A549 (cell line): ENCODE results near the gene RAD51B. TPM values are rescaled to one million over a fixed set of nuclear protein-coding genes. Genes with fewer than 3 reads are reported as not detected.

Source experiments
- ATAC-seq, 2 experiments: fragments of 200-7000 bp in 1 of 2; fragments of >200 bp in 1 of 2; cut with Nextera tagmentation in 1 of 2; cut with Tn5 transposase in 1 of 2; 3 replicates each; pipeline versions ENCODE4 v1.8.0 to v1.9.1; 2018 to 2020; ENCODE audit warnings: mild to moderate bottlenecking in 1 of 2, moderate library complexity in 1 of 2
- CTCF ChIA-PET: fragments of 300-600 bp; sonication (Branson Sonifier 250); formaldehyde crosslinking; extraction: SDS; loops from one replicate; lab custom pipeline; 2021; ENCODE audit warnings: antibody characterized with exemption, inconsistent platforms; lab: Yijun Ruan, JAX
- POLR2A ChIA-PET: fragments of 350-600 bp; formaldehyde crosslinking; extraction: SDS; loops from one replicate; lab custom pipeline; 2021; ENCODE audit warnings: antibody characterized with exemption, inconsistent platforms; lab: Yijun Ruan, JAX
- DNase-seq, 2 experiments: peaks; one replicate each; pipeline versions ENCODE4 v3.0.0 to v3.0.0-alpha.2; 2011 to 2016; ENCODE audit warnings: low read depth in 1 of 2, low spot score in 1 of 2
- FAIRE-seq: peaks from 2 replicates; lab custom pipeline; 2011; peaks lifted over from hg19 to GRCh38; lab: Jason Lieb, UNC
- H3K27ac ChIP-seq, 2 experiments: fragments of >200 bp; sonication (Bioruptor Twin); formaldehyde crosslinking; 3 replicates each; pipeline ENCODE4 v1.5.1; 2016 to 2017
- H3K4me1 ChIP-seq: fragments of >200 bp; sonication (Bioruptor Twin); formaldehyde crosslinking; 3 replicates; pipeline ENCODE4 v1.6.1; 2016
- H3K4me2 ChIP-seq: fragments of >200 bp; sonication (Bioruptor Twin); formaldehyde crosslinking; 3 replicates; pipeline ENCODE4 v1.6.1; 2016
- H3K4me3 ChIP-seq: fragments of >200 bp; sonication (Bioruptor Twin); formaldehyde crosslinking; 3 replicates; pipeline ENCODE4 v1.5.1; 2016
- H3K9me3 ChIP-seq: fragments of >200 bp; sonication (Bioruptor Twin); formaldehyde crosslinking; 3 replicates; pipeline ENCODE4 v1.6.1; 2016
- ATOH8 ChIP-seq: fragments of 250-450 bp; sonication (Bioruptor Pico); IDR thresholded peaks from 2 replicates; pipeline ENCODE4 v1.5.0; 2020; ENCODE audit warnings: low read depth, mild to moderate bottlenecking, moderate library complexity
- BHLHE40 ChIP-seq: IDR thresholded peaks from 2 replicates; pipeline ENCODE4 v1.6.1; 2012; ENCODE audit warnings: low read depth, low read length, inconsistent platforms
- CBX8 ChIP-seq: fragments of 200-600 bp; sonication (generic); IDR thresholded peaks from 2 replicates; pipeline ENCODE4 v1.6.1; 2016
- CEBPB ChIP-seq, 2 experiments: fragments of >200 bp in 1 of 2; sonication (Bioruptor Twin) in 1 of 2; formaldehyde crosslinking in 1 of 2; IDR thresholded peaks; 2 replicates each; pipeline ENCODE4 v1.6.1; 2012 to 2016
- CHD4 ChIP-seq: fragments of 200-600 bp; sonication (generic); IDR thresholded peaks from 2 replicates; pipeline ENCODE4 v1.6.1; 2016; ENCODE audit warnings: antibody characterized with exemption, mild to moderate bottlenecking, borderline replicate concordance
- EHF ChIP-seq: fragments of 250-450 bp; sonication (Bioruptor Pico); IDR thresholded peaks from 2 replicates; pipeline ENCODE4 v1.5.0; 2020; ENCODE audit warnings: mild to moderate bottlenecking
- ESRRA ChIP-seq: fragments of 150-350 bp; IDR thresholded peaks from 2 replicates; pipeline ENCODE4 v1.6.1; 2014; ENCODE audit warnings: mild to moderate bottlenecking, low read length, borderline replicate concordance
- FOSL2 ChIP-seq, 2 experiments: fragments of 450-650 bp in 1 of 2; fragments of >200 bp in 1 of 2; sonication (Bioruptor Twin) in 1 of 2; formaldehyde crosslinking; IDR thresholded peaks; 2 replicates each; pipeline versions ENCODE4 v1.5.0 to v1.6.1; 2016 to 2020; ENCODE audit warnings: mild to moderate bottlenecking in 1 of 2, moderate library complexity in 1 of 2
- HEYL ChIP-seq: fragments of 250-450 bp; sonication (Bioruptor Pico); IDR thresholded peaks from 2 replicates; pipeline ENCODE4 v1.8.0; 2021; ENCODE audit warnings: mild to moderate bottlenecking, moderate library complexity
- HMGXB4 ChIP-seq: fragments of 250-450 bp; sonication (Bioruptor Pico); IDR thresholded peaks from 2 replicates; pipeline ENCODE4 v1.5.0; 2021; ENCODE audit warnings: mild to moderate bottlenecking, moderate library complexity, borderline replicate concordance
- HOXA7 ChIP-seq: fragments of 250-450 bp; sonication (Bioruptor Pico); IDR thresholded peaks from 2 replicates; pipeline ENCODE4 v1.5.0; 2020; ENCODE audit warnings: mild to moderate bottlenecking, moderate library complexity
- HOXB13 ChIP-seq: fragments of 250-450 bp; sonication (Bioruptor Pico); IDR thresholded peaks from 2 replicates; pipeline ENCODE4 v1.5.0; 2020; ENCODE audit warnings: low read depth, mild to moderate bottlenecking, moderate library complexity
- HOXB5 ChIP-seq: fragments of 250-450 bp; sonication (Bioruptor Pico); IDR thresholded peaks from 2 replicates; pipeline ENCODE4 v1.5.0; 2020; ENCODE audit warnings: mild to moderate bottlenecking, moderate library complexity
- MAX ChIP-seq: IDR thresholded peaks from 2 replicates; pipeline ENCODE4 v1.6.1; 2012
- POLR2AphosphoS2 ChIP-seq: conservative IDR thresholded peaks from 2 replicates; pipeline ENCODE4 v1.6.1; 2012; ENCODE audit warnings: low read length, improper control_type of control experiment, inconsistent platforms
- RARB ChIP-seq: fragments of 250-450 bp; sonication (Bioruptor Pico); IDR thresholded peaks from 2 replicates; pipeline ENCODE4 v1.8.0; 2021; ENCODE audit warnings: mild to moderate bottlenecking, moderate library complexity
- RCOR1 ChIP-seq: fragments of 150-350 bp; IDR thresholded peaks from 2 replicates; pipeline ENCODE4 v1.6.1; 2014; ENCODE audit warnings: antibody characterized with exemption, low read length, low read depth
- REST ChIP-seq: fragments of 200-600 bp; sonication (generic); IDR thresholded peaks from 2 replicates; pipeline ENCODE4 v1.6.1; 2016; ENCODE audit warnings: antibody characterized with exemption, mild to moderate bottlenecking, moderate library complexity
- RNF2 ChIP-seq: fragments of 200-600 bp; sonication (generic); IDR thresholded peaks from 2 replicates; pipeline ENCODE4 v1.6.1; 2016; ENCODE audit warnings: low read depth, mild to moderate bottlenecking, antibody characterized with exemption, moderate library complexity, borderline replicate concordance
- USF2 ChIP-seq: fragments of 450-650 bp; IDR thresholded peaks from 2 replicates; pipeline ENCODE4 v1.6.1; 2014; ENCODE audit warnings: antibody characterized with exemption
- WGBS: methylation state at CpG from one replicate; pipeline ENCODE4 v1.1.6; 2017; ENCODE audit errors: missing lambda C conversion rate; 5-methylcytosine and 5-hydroxymethylcytosine counted together
- polyA plus RNA-seq, 4 experiments: library from polyadenylated mRNA; depleted of rRNA in 3 of 4; stranded (reverse); fragments of >200 nt; fragmentation: RNase III in 1 of 4; extraction: RNeasy Plus Mini Kit Qiagen cat#74134 plus additional on column Dnase treatment in 1 of 4; gene quantifications; 2 replicates in 3 of 4; 3 replicates in 1 of 4; pipeline ENCODE4 v1.2.3, GENCODE V29; 2011 to 2017

The RAD51B gene
- polyA plus RNA-seq, 2 of the 4 experiments (the other 2 are of a cell fraction): 7.2 to 10.8 TPM

GRCh38 chr14:68607867-68608573, 788.4 kb downstream of the RAD51B start:
- 95% methylated on average over 14 of the region's 14 CpGs for WGBS
- H3K4me3 ChIP-seq: no peak overlapping the region
- no peak overlapping the region for H3K4me2 ChIP-seq
- DNase-seq (no peak), FAIRE-seq (no peak), ATAC-seq (peak in 1 of 2 experiments; percentile 39; a peak in 3 of 6 replicates)
- TF ChIP-seq HMGXB4 (CRISPR knock-in tag): no peak
- H3K4me1 ChIP-seq: peaks cover 13% of the 10 kb centered on the region
- peaks cover 32% of the 10 kb centered on the region for H3K9me3 ChIP-seq
- peak overlapping the region; percentile 55 to 78 for H3K27ac ChIP-seq
- POLR2A ChIA-PET: no interaction called here
- CTCF ChIA-PET: interaction anchor here (0.6 kb wide), 1 partner anchor 36 kb away, joined by 3 read pairs; no protein-coding TSS in a partner anchor

GRCh38 chr14:68608574-68608962, 789.0 kb downstream of the RAD51B start:
- POLR2A ChIA-PET: no interaction called here
- TF ChIP-seq HOXB13 (CRISPR knock-in tag) (no peak), FOSL2 (IDR thresholded peaks at IDR 0.05) (no peak), FOSL2 (CRISPR knock-in tag; IDR thresholded peaks at IDR 0.05) (no peak), MAX (no peak)
- H3K4me1 ChIP-seq: peaks cover 13% of the 10 kb centered on the region
- H3K27ac ChIP-seq: peak overlapping the region; percentile 55 to 78; a peak in 4 of 6 replicates
- no peak for FAIRE-seq
- 89% methylated on average over 3 of the region's 4 CpGs for WGBS
- no peak overlapping the region for H3K4me2 ChIP-seq
- CTCF ChIA-PET: interaction anchor here (0.6 kb wide), 1 partner anchor 35 kb away, joined by 3 read pairs; no protein-coding TSS in a partner anchor
- ATAC-seq: peak in 1 of 2 experiments; percentile 24; a peak in 3 of 6 replicates
- peaks cover 34% of the 10 kb centered on the region for H3K9me3 ChIP-seq
- DNase-seq: no peak
- no peak overlapping the region for H3K4me3 ChIP-seq

GRCh38 chr14:68609012-68609411, 789.4 kb downstream of the RAD51B start:
- Histone ChIP-seq H3K9me3 (peaks cover 39% of the 10 kb centered on the region), H3K4me3 (no peak overlapping the region), H3K4me2 (no peak overlapping the region), H3K4me1 (peaks cover 13% of the 10 kb centered on the region), H3K27ac (peak overlapping the region in 1 of 2 experiments; percentile 78; a peak in 4 of 6 replicates)
- no peak for TF ChIP-seq RARB (CRISPR knock-in tag)
- no peak for TF ChIP-seq HOXB5
- no peak for TF ChIP-seq EHF (CRISPR knock-in tag)
- no peak for TF ChIP-seq BHLHE40
- no peak for TF ChIP-seq CHD4
- no peak for TF ChIP-seq HEYL (CRISPR knock-in tag)
- no peak for TF ChIP-seq HMGXB4 (CRISPR knock-in tag)
- TF ChIP-seq HOXA7: no peak
- TF ChIP-seq CEBPB (IDR thresholded peaks at IDR 0.05): no peak
- TF ChIP-seq RNF2: no peak
- no peak for TF ChIP-seq ESRRA
- TF ChIP-seq RCOR1: no peak
- no peak for TF ChIP-seq REST
- TF ChIP-seq POLR2AphosphoS2: no peak
- no peak for TF ChIP-seq USF2
- no peak for TF ChIP-seq CBX8
- TF ChIP-seq ATOH8 (CRISPR knock-in tag): no peak
- DNase-seq (no peak), FAIRE-seq (no peak), ATAC-seq (peak; percentile 20 to 22; a peak in 3 of 6 replicates)
- POLR2A ChIA-PET: no interaction called here
- 90% methylated on average over 7 of the region's 7 CpGs for WGBS
- CTCF ChIA-PET: interaction anchor here (0.6 to 0.8 kb wide), 2 partner anchors 10 to 35 kb away, joined by 3 read pairs; no protein-coding TSS in a partner anchor
